Activated T-cell treated with anti-CD3 and anti-CD28 coated beads, Interleukin-2, amount 50 U/mL, for 1 hour (primary cell): ENCODE data around the gene ECI1.
A peak's percentile ranks its signal among the peaks of the same experiment; 100 is the strongest.

Source experiments
- DNase-seq: peaks from one replicate; pipeline ENCODE4 v3.0.0-alpha.2; 2020

ECI1 gene, protein sequence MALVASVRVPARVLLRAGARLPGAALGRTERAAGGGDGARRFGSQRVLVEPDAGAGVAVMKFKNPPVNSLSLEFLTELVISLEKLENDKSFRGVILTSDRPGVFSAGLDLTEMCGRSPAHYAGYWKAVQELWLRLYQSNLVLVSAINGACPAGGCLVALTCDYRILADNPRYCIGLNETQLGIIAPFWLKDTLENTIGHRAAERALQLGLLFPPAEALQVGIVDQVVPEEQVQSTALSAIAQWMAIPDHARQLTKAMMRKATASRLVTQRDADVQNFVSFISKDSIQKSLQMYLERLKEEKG

DNA sequence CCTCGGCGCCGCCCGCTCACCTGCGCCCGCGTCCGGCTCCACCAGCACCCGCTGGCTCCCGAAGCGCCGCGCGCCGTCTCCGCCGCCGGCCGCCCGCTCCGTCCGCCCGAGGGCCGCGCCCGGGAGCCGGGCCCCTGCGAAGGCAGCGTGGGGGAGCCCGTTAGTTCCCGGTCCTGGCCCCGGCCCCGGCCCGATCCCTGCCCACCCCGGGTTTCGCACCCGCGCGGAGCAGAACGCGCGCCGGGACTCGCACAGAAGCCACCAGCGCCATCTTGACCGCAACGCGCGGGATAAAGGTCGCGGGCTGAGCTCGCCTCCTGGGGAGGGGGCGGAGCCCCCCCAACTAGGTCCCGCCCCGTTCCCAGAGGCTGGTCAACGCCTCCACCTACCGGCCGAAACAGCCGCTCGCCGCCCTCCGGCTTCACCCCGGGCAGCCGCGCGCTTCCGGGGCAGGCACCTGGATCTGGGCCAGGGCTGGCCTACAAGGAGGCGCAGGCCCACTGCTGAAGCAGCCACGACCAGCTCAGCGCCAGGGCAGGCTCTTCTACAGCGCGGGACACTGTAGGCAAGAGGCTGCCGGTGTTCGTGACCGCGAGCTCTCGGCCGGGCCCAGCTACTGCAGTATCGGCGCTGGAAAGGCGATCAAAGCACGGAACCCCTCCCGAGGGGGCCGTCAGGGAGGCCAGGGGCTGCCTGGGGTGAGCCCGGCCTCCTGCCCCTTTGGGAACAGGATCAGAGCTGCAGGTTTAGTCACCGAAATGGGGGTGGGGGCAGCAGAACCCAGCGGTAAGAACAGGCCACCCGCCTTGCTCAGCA, at the start of gene ECI1:
TSS of gene ECI1 (minus strand) at position 292 of the 816 bp plus-strand sequence. CDS start at position 271, 21 bp downstream.
- DNase-seq, result peak; percentile 82

GRCh38 chr16:2299915-2300192, 48.5 kb upstream of the ECI1 start:
- DNase-seq, result no peak

DNA sequence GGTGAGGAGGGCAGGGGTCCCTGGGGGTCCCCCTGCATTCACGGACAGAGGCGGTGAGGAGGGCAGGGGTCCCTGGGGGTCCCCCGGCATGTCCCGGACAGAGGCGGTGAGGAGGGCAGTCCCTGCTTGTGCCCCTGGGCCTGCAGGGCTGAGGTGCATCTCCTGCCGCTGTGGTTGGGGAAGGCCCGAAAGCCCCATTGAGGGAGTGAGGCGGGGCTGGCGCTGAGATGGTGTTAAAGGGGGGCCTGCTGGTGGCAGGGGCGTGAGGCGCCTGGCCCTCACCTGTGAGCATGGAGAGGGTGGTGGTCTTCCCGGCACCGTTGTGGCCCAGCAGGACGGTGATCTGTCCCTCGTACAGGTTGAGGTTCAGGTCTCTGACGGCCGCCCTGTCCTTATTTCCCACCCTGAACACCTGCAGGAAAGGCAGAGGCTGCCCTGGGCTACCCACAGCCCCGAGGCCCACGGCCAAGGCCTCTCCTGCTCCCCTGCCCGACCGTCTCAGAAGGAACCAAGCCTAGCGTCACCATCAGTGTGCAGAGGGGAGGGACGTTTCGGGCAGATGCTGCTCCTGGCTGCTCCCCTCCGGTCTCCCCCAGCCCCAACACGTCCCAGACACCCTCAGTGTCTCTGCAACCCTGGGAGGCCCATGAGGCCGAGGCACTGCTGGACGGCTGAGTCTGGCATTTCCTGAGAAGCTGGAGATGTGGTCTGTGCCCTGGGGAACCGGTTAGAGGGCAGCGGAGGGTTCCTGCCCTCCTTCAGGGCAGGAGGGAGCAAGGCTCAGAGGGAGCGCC, 47.9 kb upstream of the ECI1 start:
- no peak for DNase-seq

GRCh38 chr16:2298621-2299020, 47.2 kb upstream of the ECI1 start:
- no peak for DNase-seq

- DNase-seq, result no peak
Measured at GRCh38 chr16:2297506-2297860, 46.1 kb upstream of the ECI1 start.

DNA sequence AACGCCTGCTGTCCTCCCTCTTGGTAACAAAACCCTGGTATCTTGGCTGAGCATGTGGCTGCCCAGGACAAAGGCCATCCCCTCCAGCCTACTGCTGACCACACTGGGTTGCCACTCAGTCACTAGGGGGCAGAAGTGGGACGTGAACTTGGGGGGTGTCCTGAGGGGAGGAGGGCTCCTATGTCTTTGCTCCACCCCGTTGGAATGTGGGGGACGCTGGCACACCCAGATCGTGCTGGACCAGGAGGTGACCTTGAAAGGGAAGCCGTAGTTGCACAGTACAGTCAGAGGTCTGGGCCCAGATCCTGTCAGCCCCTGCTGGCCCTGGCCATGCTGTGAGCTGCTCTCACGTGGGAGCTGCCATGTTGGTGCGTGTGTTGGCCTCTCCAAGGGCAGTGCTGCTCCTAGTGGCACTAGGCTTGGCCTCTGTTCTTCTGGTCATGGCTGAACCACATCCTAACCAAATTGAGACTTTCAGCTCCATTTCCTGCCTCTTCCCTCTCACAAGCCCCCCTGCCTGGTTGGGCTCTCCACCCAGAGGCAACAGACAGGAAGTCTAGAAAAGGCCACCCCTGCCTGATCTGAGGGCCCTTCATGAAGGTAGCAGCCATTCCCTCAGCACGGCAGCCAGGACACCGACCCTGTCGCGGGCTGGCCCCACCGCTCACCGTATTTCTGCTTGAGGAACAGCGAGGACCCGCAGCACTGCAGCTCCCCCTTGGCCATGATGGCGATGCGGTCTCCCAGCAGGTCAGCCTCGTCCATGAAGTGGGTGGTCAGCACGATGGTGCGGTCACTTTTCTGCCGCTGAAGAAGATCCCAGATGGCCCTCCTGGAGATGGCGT, 45.5 kb upstream of the ECI1 start:
- DNase-seq, result no peak

GRCh38 chr16:2295056-2295798, 43.8 kb upstream of the ECI1 start:
- no peak for DNase-seq

DNA sequence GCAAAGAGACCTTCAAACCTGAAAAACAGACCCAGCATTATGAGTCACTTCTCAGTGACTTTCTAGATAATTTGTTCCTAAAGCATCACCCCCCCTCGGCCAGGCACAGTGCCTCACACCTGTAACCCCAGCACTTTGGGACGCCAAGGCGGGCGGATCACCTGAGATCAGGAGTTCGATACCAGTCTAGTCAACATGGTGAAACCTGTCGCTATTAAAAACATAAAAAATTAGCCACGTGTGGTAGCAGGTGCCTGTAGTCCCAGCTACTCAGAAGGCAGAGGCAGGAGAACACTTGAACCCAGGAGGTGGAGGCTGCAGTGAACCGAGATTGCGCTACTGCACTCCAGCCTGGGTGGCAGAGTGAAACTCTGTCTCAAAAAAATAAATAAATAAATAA, 40.8 kb upstream of the ECI1 start:
- no peak for DNase-seq

DNA sequence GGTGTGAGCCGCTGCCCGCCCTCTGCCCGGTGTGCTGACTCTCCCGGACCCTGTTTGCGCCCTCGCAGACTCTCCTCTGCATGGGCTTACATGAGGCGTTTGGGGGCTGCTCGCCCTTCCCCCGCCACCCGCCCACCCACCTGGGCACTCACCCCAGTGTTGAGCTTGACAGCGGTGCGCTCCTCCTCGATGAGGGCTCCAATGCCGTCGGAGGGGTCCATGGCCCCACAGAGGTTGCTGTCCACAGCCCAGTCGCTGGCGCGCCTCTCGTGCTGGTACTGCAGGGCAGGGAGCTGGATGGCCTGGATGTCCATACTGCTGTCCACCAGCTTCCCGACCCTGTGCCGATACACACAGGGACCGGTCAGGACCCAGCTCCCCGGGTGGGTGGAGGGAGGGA, 37.9 kb upstream of the ECI1 start:
- no peak for DNase-seq

DNA sequence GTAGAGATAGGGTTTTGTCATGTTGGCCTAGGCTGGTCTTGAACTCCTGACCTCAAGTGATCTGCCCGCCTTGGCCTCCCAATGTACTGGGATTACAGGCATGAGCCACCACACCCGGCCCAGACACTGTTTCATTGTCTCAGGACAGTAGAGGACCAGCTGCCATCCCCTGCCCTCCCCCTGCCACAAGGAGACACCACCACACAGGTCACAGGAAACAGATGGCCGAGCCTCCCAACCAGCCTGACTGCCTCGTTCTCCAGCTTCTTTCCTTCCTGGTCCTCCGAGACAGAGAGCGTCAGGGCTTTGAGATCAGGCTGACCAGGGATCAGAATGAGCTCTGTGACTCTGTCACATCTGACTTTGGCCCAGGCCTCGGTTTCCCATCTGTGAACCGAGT, 37.3 kb upstream of the ECI1 start:
- DNase-seq, result no peak

GRCh38 chr16:2287916-2288547, 36.6 kb upstream of the ECI1 start:
- no peak for DNase-seq

- no peak for DNase-seq
Measured at GRCh38 chr16:2286550-2286949, 35.2 kb upstream of the ECI1 start.

DNA sequence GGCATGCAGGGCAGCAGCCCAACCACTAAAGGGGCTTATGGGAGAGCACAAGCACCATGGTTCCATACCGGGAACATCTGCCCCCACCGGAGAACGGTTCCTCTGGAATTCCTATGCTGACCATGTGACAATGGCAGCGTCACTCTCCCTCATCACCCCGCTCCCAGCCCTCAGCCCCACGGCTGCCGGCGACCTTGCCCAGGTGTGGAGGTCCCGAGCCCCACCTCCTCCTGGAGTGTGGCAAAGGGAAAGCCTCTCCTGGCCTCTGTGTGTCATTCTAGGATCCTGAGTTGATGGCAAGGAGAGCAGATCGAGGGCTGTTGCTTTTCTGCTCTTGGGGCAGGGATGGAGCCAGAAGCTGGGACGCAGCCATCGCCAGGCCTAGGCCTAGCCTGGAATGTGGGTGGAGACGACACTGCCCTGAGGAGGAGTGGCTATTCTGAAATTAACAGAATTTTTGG, 34.4 kb upstream of the ECI1 start:
- DNase-seq, result no peak

GRCh38 chr16:2284797-2285576, 33.6 kb upstream of the ECI1 start:
- DNase-seq, result no peak

DNA sequence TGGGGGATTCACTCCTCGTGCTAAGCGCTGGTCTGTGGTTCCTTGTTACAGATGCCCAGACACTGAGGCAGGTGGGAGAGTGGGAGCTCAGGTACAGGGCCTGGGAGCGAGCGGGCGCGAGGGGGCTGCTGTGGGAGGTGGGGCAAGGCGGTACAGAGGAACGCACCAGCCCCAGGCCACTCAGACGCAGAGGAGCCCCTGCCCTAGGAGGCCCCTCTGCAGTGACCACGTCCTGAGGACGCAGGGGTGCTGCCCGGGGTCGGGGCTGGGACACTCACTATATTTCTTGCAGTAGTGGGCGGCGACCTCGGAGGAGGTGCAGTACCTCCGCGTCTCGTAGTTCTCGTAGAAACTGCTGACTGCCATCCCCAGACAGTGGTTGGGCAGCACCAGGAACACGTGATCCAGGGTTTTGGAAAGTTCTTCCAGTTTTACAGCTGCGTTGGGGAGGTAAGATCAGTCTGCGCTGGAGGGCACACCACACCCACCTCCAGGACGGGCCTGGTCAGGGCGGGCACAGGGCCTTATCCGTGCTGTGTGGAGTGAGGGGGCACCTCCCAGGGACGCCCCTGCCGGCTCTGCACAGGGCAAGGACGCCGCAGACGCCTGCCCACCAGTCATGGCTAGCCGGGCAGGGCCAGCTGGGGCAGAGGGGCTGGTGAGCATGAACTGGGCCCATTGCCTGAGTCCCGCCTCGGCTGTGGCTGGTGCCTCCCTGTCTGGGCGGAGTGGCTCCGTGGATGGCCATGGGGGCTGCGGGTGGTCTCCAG, 32.8 kb upstream of the ECI1 start:
- no peak for DNase-seq

DNA sequence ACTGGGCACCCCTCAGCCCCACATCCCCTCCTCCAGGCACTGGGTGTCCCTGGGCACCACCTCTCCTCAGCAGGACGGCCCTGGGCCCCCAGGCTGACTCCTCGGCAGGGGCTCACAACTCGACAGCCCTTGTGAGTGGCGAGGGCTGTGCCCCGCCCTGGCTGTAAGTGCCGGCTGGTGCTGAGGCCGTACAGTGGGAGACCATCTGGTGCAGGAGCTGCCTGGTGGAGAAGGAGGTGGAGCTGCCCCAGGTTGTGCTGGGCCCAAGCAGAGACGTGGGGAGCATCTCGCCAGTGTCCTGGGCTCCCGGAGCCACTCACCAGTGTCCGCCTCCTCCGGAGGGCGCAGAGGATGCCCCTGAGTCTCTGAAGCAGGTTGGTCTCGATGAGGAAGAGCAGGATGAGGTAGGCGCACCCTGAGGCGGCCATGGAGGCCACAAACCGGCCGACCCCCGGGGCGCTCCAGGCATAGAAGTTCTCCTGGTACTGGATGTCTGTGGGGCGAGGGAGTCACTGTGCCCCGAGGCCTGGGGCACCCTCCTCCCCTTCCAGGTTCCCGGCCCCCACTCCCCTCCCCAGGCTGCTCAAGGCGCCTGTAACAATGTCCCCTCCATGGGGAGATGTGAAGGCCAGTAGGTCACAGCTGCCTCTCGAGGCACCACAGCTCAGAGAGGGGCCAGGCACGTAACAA, 31.6 kb upstream of the ECI1 start:
- DNase-seq, result no peak

DNA sequence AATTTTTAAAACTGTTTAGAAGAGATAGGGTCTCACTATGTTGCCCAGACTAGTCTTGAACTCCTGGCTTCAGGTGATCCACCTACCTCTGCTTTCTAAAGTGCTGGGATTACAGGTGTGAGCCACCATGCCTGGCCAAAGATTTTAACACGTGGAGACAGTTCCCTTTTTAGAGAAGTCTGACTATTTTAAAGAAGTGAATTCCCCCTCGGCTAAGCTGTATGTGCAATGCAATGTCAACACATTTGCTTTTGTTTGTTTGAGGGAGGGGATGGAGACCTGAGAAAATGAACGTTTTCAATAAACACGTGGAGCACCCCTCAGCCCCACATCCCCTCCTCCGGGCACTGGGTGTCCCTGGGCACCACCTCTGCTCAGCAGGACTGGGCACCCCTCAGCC, 30.9 kb upstream of the ECI1 start:
- no peak for DNase-seq

DNA sequence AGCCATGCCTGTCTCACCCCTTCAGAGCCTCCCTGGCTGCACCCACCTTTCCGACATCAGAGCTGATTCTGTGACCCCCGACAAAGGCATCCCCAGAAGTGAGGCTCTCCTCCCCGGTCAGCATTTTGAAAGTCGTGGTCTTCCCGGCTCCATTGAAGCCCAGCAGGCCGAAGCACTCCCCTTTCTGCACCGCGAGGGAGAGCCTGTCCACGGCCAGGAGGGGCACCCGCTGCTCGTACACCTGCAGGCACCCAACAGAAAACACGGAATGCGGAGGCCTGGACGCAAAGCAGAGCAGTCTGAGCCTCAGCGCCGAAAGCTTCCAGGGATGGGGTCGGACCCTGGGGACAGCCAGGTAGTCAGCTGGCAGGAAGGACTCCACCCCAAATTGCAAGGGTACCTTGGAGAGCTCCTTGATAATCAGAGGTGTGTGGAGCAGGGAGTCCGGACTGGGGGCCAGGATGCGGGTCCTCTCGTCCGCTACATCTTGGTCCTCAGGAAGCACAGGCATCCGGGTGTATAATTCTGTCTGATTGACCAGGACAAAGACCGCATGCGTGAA, 29.7 kb upstream of the ECI1 start:
- no peak for DNase-seq

DNA sequence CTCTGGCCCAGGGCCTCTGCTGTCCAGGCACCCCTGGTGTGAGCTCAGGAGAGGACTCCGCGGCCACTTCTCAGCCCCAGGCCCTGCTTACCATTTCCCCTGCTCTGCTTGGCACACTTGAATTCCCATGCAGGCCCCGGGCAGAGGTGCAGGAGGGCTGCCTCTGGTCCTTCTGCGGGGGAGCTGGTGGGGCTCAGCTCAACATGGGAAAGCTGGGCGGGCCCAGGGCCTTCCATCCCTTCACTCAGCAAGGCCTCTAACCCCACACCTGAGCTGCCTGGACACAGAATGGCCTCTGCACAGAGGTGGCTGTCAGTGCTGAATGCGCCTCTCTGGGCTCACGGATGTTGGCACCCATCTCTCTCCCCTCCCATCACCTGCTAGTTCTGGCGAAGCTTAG, 29.1 kb upstream of the ECI1 start:
- no peak for DNase-seq
